ENCODE results near the gene VAMP8. TPM values are rescaled to one million over a fixed set of nuclear protein-coding genes. Genes with fewer than 3 reads are reported as not detected.

The VAMP8 gene
- total RNA-seq, 4 donors from 2014 or later = 78.8 to 144 (median 93.8) TPM

GRCh38 chr2:85550486-85550885 is 26.9 kb upstream of the VAMP8 start:
- Histone ChIP-seq H3K36me3 (peaks cover 17 to 92% (median 23%) of the 10 kb centered on the region in 3 donors), H3K9me3 (no peaks in the 10 kb centered on the region), H3K27me3 (no peaks in the 10 kb centered on the region), H3K4me1 (peaks cover 0 to 30% (median 4%) of the 10 kb centered on the region in 3 donors), H3K4me3 (no peak overlapping the region), H3K27ac (peak overlapping the region in 3 of 4 donors; percentile 12 to 26 (median 26))
- TF ChIP-seq POLR2A (IDR thresholded peaks at IDR 0.05) (no peak), CTCF (IDR thresholded peaks at IDR 0.05) (no peak)
- intact Hi-C loops (cut with DNase I) = loop anchor here (2.0 kb wide), 1 partner anchor 130 kb away; no protein-coding TSS in a partner anchor
- no peak for DNase-seq
- 71 to 78% methylated on average over 10 of the region's 10 CpGs for WGBS, 2 donors

- peak overlapping the region in 3 of 4 donors; percentile 8 to 26 (median 22) for H3K27ac ChIP-seq
- 57 to 66% methylated on average over 6 to 7 of the region's 9 CpGs for WGBS, 2 donors
- no peak for TF ChIP-seq POLR2A (IDR thresholded peaks at IDR 0.05)
- TF ChIP-seq CTCF (IDR thresholded peaks at IDR 0.05) = peak; percentile 87 to 96 (median 94)
- no peak for DNase-seq
- no peaks in the 10 kb centered on the region for H3K9me3 ChIP-seq
- peaks cover 0 to 15% (median 0%) of the 10 kb centered on the region in 3 donors for H3K4me1 ChIP-seq
- intact Hi-C loops (cut with DNase I) = loop anchor here (2.0 kb wide), 1 partner anchor 131 kb away; no protein-coding TSS in a partner anchor
- no peaks in the 10 kb centered on the region for H3K27me3 ChIP-seq
- no peak overlapping the region for H3K4me3 ChIP-seq
- peaks cover 16 to 93% (median 23%) of the 10 kb centered on the region in 3 donors for H3K36me3 ChIP-seq
Observed at GRCh38 chr2:85551698-85552678, 25.4 kb upstream of the VAMP8 start.

- H3K27ac ChIP-seq = no peak overlapping the region
- H3K36me3 ChIP-seq = peaks cover 20 to 98% (median 25%) of the 10 kb centered on the region in 3 donors
- 67 to 68% methylated on average over 4 to 6 of the region's 6 CpGs for WGBS, 2 donors
- H3K9me3 ChIP-seq = no peaks in the 10 kb centered on the region
- no peaks in the 10 kb centered on the region for H3K27me3 ChIP-seq
- H3K4me3 ChIP-seq = no peak overlapping the region
- TF ChIP-seq CTCF (IDR thresholded peaks at IDR 0.05) (no peak), POLR2A (IDR thresholded peaks at IDR 0.05) (no peak)
- no peak for DNase-seq
- intact Hi-C loops (cut with DNase I) = no loop called here
- H3K4me1 ChIP-seq = peaks cover 0 to 8% (median 0%) of the 10 kb centered on the region in 3 donors
Observed at GRCh38 chr2:85553184-85553583, 24.2 kb upstream of the VAMP8 start.

DNA sequence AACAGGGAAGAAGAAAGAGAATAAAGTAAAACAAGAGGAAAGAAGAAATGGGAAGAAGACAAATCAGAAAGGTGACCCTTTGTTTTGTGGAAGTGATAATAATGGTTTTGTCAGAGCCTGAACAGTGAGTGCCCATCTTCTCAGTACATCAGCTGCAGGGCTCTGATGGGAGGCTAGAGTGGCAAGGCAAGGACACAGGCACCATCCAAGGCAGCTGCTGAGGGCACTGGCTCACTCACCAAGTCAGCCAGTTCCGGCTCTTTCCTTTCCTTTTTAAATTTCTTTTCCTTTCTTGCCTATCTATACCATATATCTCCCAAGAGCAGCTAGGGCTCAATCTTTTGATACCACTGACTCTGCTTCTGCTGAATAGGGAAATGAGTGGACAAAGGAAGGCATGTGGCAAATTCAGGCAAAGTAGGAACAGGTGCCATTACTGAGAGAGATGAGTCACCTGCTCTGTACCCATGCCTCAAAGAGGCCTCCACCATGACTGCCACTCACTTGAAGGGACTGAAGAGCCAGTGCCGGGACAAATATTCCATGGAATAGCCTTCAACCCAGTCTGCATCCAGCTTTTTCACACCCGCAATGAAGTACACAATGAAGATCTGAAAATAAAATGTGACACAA is 22.3 kb upstream of the VAMP8 start:
- peaks cover 21 to 91% (median 31%) of the 10 kb centered on the region in 3 donors for H3K36me3 ChIP-seq
- H3K27me3 ChIP-seq = no peaks in the 10 kb centered on the region
- H3K4me1 ChIP-seq = peaks cover 6 to 22% (median 7%) of the 10 kb centered on the region in 3 donors
- H3K27ac ChIP-seq = no peak overlapping the region
- H3K4me3 ChIP-seq = no peak overlapping the region
- no peak for DNase-seq
- WGBS, 2 donors = 83 to 97% methylated on average over 3 of the region's 3 CpGs
- TF ChIP-seq POLR2A (IDR thresholded peaks at IDR 0.05) = no peak
- TF ChIP-seq CTCF (IDR thresholded peaks at IDR 0.05) = no peak
- intact Hi-C loops (cut with DNase I) = no loop called here
- H3K9me3 ChIP-seq = no peaks in the 10 kb centered on the region
